Measurements from ENCODE around the gene SERPINI1. TPM values are rescaled to one million over a fixed set of nuclear protein-coding genes. Genes with fewer than 3 reads are reported as not detected.

Gene SERPINI1
- total and polyA plus RNA-seq, 5 donors: 3.0 to 6.4 (median 3.0) TPM

Other genes starting within 250 kb of the SERPINI1 start
- 10 to 100 TPM; 16.0 to 29.6 (median 26.4) TPM for gene WDR49, start 81.8 kb upstream of the SERPINI1 start, total RNA-seq
- 4.4 TPM for gene WDR49, start 81.8 kb upstream of the SERPINI1 start, polyA plus RNA-seq
- 10 to 100 TPM; 26.6 to 32.9 (median 30.9) TPM for gene PDCD10, start 829 bp upstream of the SERPINI1 start, total RNA-seq
- gene PDCD10, start 829 bp upstream of the SERPINI1 start, polyA plus RNA-seq: 29.1 TPM